SK-N-MC (cell line): ENCODE data around the gene CFAP410.

Source experiments
- EZH2 ChIP-seq: fragments of 200-600 bp; sonication (generic); IDR thresholded peaks from one replicate; pipeline ENCODE4 v1.6.1; 2017; ENCODE audit warnings: antibody characterized with exemption
- FOXP2 ChIP-seq: optimal IDR thresholded peaks from 2 replicates; pipeline ENCODE3; 2011; ENCODE audit warnings: mild to moderate bottlenecking, moderate library complexity; ENCODE audit not compliant: insufficient read depth; ENCODE audit errors: extremely low read length, control extremely low read depth
- POLR2AphosphoS5 ChIP-seq: IDR thresholded peaks from 2 replicates; pipeline ENCODE4 v1.6.1; 2012; ENCODE audit warnings: mild to moderate bottlenecking, low read depth, low read length, borderline replicate concordance

- TF ChIP-seq EZH2 (no peak), POLR2AphosphoS5 (no peak), FOXP2 (no peak)
These were observed 17.0 kb upstream of the CFAP410 start for GRCh38 chr21:44356160-44356559.
